Activated effector memory CD4-positive, alpha-beta T cell treated with anti-CD3 and anti-CD28 coated beads, Interleukin-2, amount 50 U/mL, for 16 hours (primary cell): ENCODE data around the gene BIRC3.
"Not testable (repeated sequence)": the region's sequence is repeated elsewhere in the genome, so short reads cannot be mapped to it uniquely, and the experiment has no call there.

Source experiments
- DNase-seq: peaks from one replicate; pipeline ENCODE4 v3.0.0-alpha.2; 2020

BIRC3 gene

GRCh38 chr11:102330231-102330630, 12.9 kb downstream of the BIRC3 start:
- DNase-seq, result no peak

- no peak for DNase-seq
Measured at GRCh38 chr11:102331341-102331740, 14.1 kb downstream of the BIRC3 start.

- no peak for DNase-seq
Measured at GRCh38 chr11:102332611-102332994, 15.3 kb downstream of the BIRC3 start.

- no peak for DNase-seq
Measured at GRCh38 chr11:102338479-102339010, 21.3 kb downstream of the BIRC3 start.

- not testable (repeated sequence) for DNase-seq
Measured at GRCh38 chr11:102341311-102341710, 24.0 kb downstream of the BIRC3 start.

GRCh38 chr11:102341844-102342318, 24.6 kb downstream of the BIRC3 start:
- peak; percentile 86 for DNase-seq

GRCh38 chr11:102343809-102344208, 26.5 kb downstream of the BIRC3 start:
- DNase-seq, result no peak

GRCh38 chr11:102345904-102346303, 28.6 kb downstream of the BIRC3 start:
- DNase-seq, result no peak

- DNase-seq, result no peak
Measured at GRCh38 chr11:102346456-102346747, 29.1 kb downstream of the BIRC3 start.

- DNase-seq, result peak; percentile 98
Measured at GRCh38 chr11:102346748-102347461, 29.6 kb downstream of the BIRC3 start, which contains the start of gene BIRC2. Gene BIRC2 (plus strand): TSS chr11:102347214. CDS start chr11:102349855, 2,641 bp downstream.

- no peak for DNase-seq
Measured at GRCh38 chr11:102347462-102348370, 30.4 kb downstream of the BIRC3 start.

- DNase-seq, result no peak
Measured at GRCh38 chr11:102357116-102357515, 39.8 kb downstream of the BIRC3 start.

- DNase-seq, result no peak
Measured at GRCh38 chr11:102359372-102359771, 42.1 kb downstream of the BIRC3 start.

- DNase-seq, result no peak
Measured at GRCh38 chr11:102360681-102361080, 43.4 kb downstream of the BIRC3 start.

GRCh38 chr11:102361086-102362031, 44.1 kb downstream of the BIRC3 start:
- peak; percentile 67 for DNase-seq

GRCh38 chr11:102364991-102365390, 47.7 kb downstream of the BIRC3 start:
- DNase-seq, result no peak

- no peak for DNase-seq
Measured at GRCh38 chr11:102367364-102367763, 50.1 kb downstream of the BIRC3 start.

GRCh38 chr11:102368472-102368871, 51.2 kb downstream of the BIRC3 start:
- DNase-seq, result no peak

GRCh38 chr11:102374633-102375424, 57.5 kb downstream of the BIRC3 start:
- DNase-seq, result not testable (repeated sequence)

GRCh38 chr11:102375720-102376399, 58.6 kb downstream of the BIRC3 start:
- DNase-seq, result no peak

GRCh38 chr11:102377891-102378290, 60.6 kb downstream of the BIRC3 start:
- no peak for DNase-seq
